GM23338 (cell line): Measurements from ENCODE around the gene CRABP1. TPM values are rescaled to one million over a fixed set of nuclear protein-coding genes. Genes with fewer than 3 reads are reported as not detected.
A peak's percentile ranks its signal among the peaks of the same experiment; 100 is the strongest.

ENCODE experiments used
- ATAC-seq: fragments of 200-7000 bp; cut with Tn5 transposase; 3 replicates; pipeline ENCODE4 v1.9.1; 2020
- DNase-seq: peaks from one replicate; pipeline ENCODE4 v3.0.0-alpha.2; 2015; ENCODE audit warnings: low spot score
- H2AFZ ChIP-seq: fragments of 200-600 bp; sonication (generic); 2 replicates; pipeline ENCODE4 v1.8.0; 2016; ENCODE audit warnings: antibody characterized with exemption, mild to moderate bottlenecking, moderate library complexity
- H3F3A ChIP-seq: fragments of 200-600 bp; sonication (generic); replicated peaks from 2 replicates; pipeline ENCODE4 v1.8.0; 2017; ENCODE audit warnings: antibody characterized with exemption, mixed run types, low read depth
- H3K27ac ChIP-seq: fragments of 200-600 bp; sonication (generic); 2 replicates; pipeline ENCODE4 v1.6.1; 2016; ENCODE audit warnings: low read depth
- H3K27me3 ChIP-seq: fragments of 200-600 bp; sonication (generic); 2 replicates; pipeline ENCODE4 v1.8.0; 2016; ENCODE audit warnings: mild to moderate bottlenecking, mixed run types, moderate library complexity; ENCODE audit not compliant: insufficient read depth
- H3K36me3 ChIP-seq: fragments of 200-600 bp; sonication (generic); 2 replicates; pipeline ENCODE4 v1.8.0; 2016; ENCODE audit warnings: mild to moderate bottlenecking; ENCODE audit not compliant: insufficient read depth
- H3K4me1 ChIP-seq: fragments of 200-600 bp; sonication (generic); 2 replicates; pipeline ENCODE4 v1.8.0; 2016; ENCODE audit warnings: mild to moderate bottlenecking, moderate library complexity; ENCODE audit not compliant: insufficient read depth
- H3K4me2 ChIP-seq: fragments of 200-600 bp; sonication (generic); 2 replicates; pipeline ENCODE4 v1.7.1; 2017; ENCODE audit warnings: mixed run types
- H3K4me3 ChIP-seq: fragments of 200-600 bp; sonication (generic); 2 replicates; pipeline ENCODE4 v1.6.1; 2016; ENCODE audit warnings: mixed run types
- H3K79me2 ChIP-seq: fragments of 200-600 bp; sonication (generic); replicated peaks from 2 replicates; pipeline ENCODE4 v1.8.0; 2017; ENCODE audit warnings: mild to moderate bottlenecking; ENCODE audit not compliant: insufficient read depth
- H3K9me2 ChIP-seq: fragments of 200-600 bp; sonication (generic); 2 replicates; pipeline ENCODE4 v1.8.0; 2017; ENCODE audit not compliant: insufficient read depth
- H4K20me1 ChIP-seq: fragments of 200-600 bp; sonication (generic); replicated peaks from 2 replicates; pipeline ENCODE4 v1.8.0; 2017; ENCODE audit warnings: mild to moderate bottlenecking; ENCODE audit not compliant: insufficient read depth
- H3K27ac Mint-ChIP-seq: 2 replicates; pipeline ENCODE4 v1.8.0; 2020; ENCODE audit warnings: inconsistent platforms, mild to moderate bottlenecking, moderate library complexity, mixed read lengths
- H3K27me3 Mint-ChIP-seq: 3 replicates; pipeline ENCODE4 v1.8.0; 2022; ENCODE audit warnings: low read depth, mild to moderate bottlenecking, moderate library complexity, mixed read lengths, inconsistent platforms; ENCODE audit not compliant: insufficient read depth, poor library complexity
- H3K36me3 Mint-ChIP-seq: 3 replicates; pipeline ENCODE4 v1.8.0; 2021; ENCODE audit warnings: low read depth, mild to moderate bottlenecking, inconsistent platforms, moderate library complexity, mixed read lengths
- H3K4me1 Mint-ChIP-seq: 3 replicates; pipeline ENCODE4 v1.8.0; 2020; ENCODE audit warnings: mild to moderate bottlenecking, inconsistent platforms, mixed read lengths
- H3K4me3 Mint-ChIP-seq: 3 replicates; pipeline ENCODE4 v1.8.0; 2021; ENCODE audit warnings: moderate library complexity, mild to moderate bottlenecking, inconsistent platforms, mixed read lengths
- H3K9me3 Mint-ChIP-seq: 3 replicates; pipeline ENCODE4 v1.8.0; 2020; ENCODE audit warnings: moderate library complexity, mild to moderate bottlenecking, inconsistent platforms, mixed read lengths
- CREB1 ChIP-seq: fragments of 250-450 bp; sonication (Bioruptor Pico); IDR thresholded peaks from 2 replicates; pipeline ENCODE4 v1.5.0; 2020; ENCODE audit warnings: low read depth, mild to moderate bottlenecking, moderate library complexity
- EZH2phosphoT487 ChIP-seq: fragments of 200-600 bp; sonication (generic); IDR thresholded peaks from one replicate; pipeline ENCODE4 v1.8.1; 2018; ENCODE audit warnings: antibody characterized with exemption; ENCODE audit not compliant: unreplicated experiment
- JUNB ChIP-seq: IDR thresholded peaks from one replicate; pipeline ENCODE4 v1.6.1; 2016; ENCODE audit warnings: antibody characterized with exemption; ENCODE audit not compliant: unreplicated experiment
- NANOG ChIP-seq: IDR thresholded peaks from 2 replicates; pipeline ENCODE4 v1.6.1; 2016; ENCODE audit warnings: antibody characterized with exemption, borderline replicate concordance
- POLR2AphosphoS5 ChIP-seq: IDR thresholded peaks from 2 replicates; pipeline ENCODE4 v1.6.1; 2016; ENCODE audit warnings: antibody characterized with exemption, low read depth
- STAT1 ChIP-seq: IDR thresholded peaks from one replicate; pipeline ENCODE4 v1.6.1; 2016; ENCODE audit warnings: antibody characterized with exemption; ENCODE audit not compliant: unreplicated experiment
- ZNF114 ChIP-seq: fragments of 250-450 bp; sonication (Bioruptor Pico); IDR thresholded peaks from 2 replicates; pipeline ENCODE4 v1.5.0; 2020; ENCODE audit warnings: mild to moderate bottlenecking, moderate library complexity
- ZNF331 ChIP-seq: fragments of 250-450 bp; sonication (Bioruptor Pico); IDR thresholded peaks from 2 replicates; pipeline ENCODE4 v1.5.0; 2020; ENCODE audit warnings: low read depth, mild to moderate bottlenecking, moderate library complexity
- polyA plus RNA-seq: library from polyadenylated mRNA; unstranded; fragments of >200 nt; fragmentation: Nextera tagmentation; extraction: Ambion mirVana; gene quantifications from 2 replicates; pipeline ENCODE4 v1.2.1, GENCODE V29; 2016
- total RNA-seq: library from RNA; depleted of rRNA; stranded (reverse); fragments of >200 nt; shearing (Covaris generic); gene quantifications from 2 replicates; pipeline ENCODE4 v1.2.3, GENCODE V29; 2014
- TF ChIP-seq, protein P1 (sequence below): fragments of 250-450 bp; sonication (Bioruptor Pico); IDR thresholded peaks from 2 replicates; pipeline ENCODE4 v1.5.0; 2020; ENCODE audit warnings: mild to moderate bottlenecking, moderate library complexity
- TF ChIP-seq, protein P2 (sequence below), 2 experiments: fragments of 200-600 bp in 1 of 2; sonication (generic) in 1 of 2; conservative IDR thresholded peaks; 2 replicates each; pipeline versions ENCODE4 v1.5.1 to v1.6.1; 2016 to 2017; ENCODE audit warnings: antibody characterized with exemption in 2 of 2, low read depth in 2 of 2, mild to moderate bottlenecking in 2 of 2, moderate library complexity in 1 of 2
- TF ChIP-seq, protein P3 (sequence below): IDR thresholded peaks from 2 replicates; pipeline ENCODE4 v1.6.1; 2016; ENCODE audit warnings: antibody characterized with exemption

The CRABP1 gene
- total and polyA plus RNA-seq, 2 experiments from 2014 or later, result 156 to 522 TPM

DNA sequence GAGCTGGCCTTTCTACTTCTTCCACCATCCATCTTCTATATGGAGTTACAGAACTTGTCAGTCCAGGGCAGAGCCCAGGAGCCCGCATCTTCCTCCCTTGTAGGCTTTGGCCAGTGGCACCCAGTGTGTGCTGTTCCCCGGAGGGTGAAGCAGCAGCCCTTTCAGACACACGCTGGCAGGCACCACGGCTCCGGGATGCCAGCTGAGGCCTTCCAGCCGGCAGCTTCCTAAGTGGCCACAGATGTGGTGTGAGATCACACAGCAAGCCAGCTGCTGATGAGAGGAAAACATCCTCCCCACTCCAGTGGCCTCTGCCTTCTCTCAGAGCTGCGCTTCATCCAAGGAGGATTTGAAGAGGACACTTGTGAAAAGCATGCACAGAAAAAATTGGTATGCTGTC lies 24.1 kb downstream of the CRABP1 start:
- DNase-seq, result no peak
- Histone ChIP-seq H2AFZ (0 out of 2 replicates have a peak overlapping the region, but pooled peaks have one; percentile 43), H3K9me2 (no peaks in the 10 kb centered on the region), H3F3A (no peaks in the 10 kb centered on the region), H3K4me1 (no peaks in the 10 kb centered on the region), H3K36me3 (no peaks in the 10 kb centered on the region), H3K27me3 (no peaks in the 10 kb centered on the region), H3K4me3 (no peak overlapping the region), H4K20me1 (no peaks in the 10 kb centered on the region), H3K4me2 (no peak overlapping the region), H3K79me2 (no peaks in the 10 kb centered on the region), H3K27ac (no peak overlapping the region)
- ATAC-seq, result no peak
- Mint-ChIP-seq H3K4me1 (peaks cover 10% of the 10 kb centered on the region; the same call in 2 of the 3 replicates), H3K36me3 (no peaks in the 10 kb centered on the region), H3K27ac (no peak overlapping the region), H3K4me3 (no peak overlapping the region), H3K27me3 (peaks cover 10% of the 10 kb centered on the region), H3K9me3 (no peaks in the 10 kb centered on the region)
- TF ChIP-seq POLR2AphosphoS5 (no peak), NANOG (no peak)
- TF ChIP-seq, protein P1, sequence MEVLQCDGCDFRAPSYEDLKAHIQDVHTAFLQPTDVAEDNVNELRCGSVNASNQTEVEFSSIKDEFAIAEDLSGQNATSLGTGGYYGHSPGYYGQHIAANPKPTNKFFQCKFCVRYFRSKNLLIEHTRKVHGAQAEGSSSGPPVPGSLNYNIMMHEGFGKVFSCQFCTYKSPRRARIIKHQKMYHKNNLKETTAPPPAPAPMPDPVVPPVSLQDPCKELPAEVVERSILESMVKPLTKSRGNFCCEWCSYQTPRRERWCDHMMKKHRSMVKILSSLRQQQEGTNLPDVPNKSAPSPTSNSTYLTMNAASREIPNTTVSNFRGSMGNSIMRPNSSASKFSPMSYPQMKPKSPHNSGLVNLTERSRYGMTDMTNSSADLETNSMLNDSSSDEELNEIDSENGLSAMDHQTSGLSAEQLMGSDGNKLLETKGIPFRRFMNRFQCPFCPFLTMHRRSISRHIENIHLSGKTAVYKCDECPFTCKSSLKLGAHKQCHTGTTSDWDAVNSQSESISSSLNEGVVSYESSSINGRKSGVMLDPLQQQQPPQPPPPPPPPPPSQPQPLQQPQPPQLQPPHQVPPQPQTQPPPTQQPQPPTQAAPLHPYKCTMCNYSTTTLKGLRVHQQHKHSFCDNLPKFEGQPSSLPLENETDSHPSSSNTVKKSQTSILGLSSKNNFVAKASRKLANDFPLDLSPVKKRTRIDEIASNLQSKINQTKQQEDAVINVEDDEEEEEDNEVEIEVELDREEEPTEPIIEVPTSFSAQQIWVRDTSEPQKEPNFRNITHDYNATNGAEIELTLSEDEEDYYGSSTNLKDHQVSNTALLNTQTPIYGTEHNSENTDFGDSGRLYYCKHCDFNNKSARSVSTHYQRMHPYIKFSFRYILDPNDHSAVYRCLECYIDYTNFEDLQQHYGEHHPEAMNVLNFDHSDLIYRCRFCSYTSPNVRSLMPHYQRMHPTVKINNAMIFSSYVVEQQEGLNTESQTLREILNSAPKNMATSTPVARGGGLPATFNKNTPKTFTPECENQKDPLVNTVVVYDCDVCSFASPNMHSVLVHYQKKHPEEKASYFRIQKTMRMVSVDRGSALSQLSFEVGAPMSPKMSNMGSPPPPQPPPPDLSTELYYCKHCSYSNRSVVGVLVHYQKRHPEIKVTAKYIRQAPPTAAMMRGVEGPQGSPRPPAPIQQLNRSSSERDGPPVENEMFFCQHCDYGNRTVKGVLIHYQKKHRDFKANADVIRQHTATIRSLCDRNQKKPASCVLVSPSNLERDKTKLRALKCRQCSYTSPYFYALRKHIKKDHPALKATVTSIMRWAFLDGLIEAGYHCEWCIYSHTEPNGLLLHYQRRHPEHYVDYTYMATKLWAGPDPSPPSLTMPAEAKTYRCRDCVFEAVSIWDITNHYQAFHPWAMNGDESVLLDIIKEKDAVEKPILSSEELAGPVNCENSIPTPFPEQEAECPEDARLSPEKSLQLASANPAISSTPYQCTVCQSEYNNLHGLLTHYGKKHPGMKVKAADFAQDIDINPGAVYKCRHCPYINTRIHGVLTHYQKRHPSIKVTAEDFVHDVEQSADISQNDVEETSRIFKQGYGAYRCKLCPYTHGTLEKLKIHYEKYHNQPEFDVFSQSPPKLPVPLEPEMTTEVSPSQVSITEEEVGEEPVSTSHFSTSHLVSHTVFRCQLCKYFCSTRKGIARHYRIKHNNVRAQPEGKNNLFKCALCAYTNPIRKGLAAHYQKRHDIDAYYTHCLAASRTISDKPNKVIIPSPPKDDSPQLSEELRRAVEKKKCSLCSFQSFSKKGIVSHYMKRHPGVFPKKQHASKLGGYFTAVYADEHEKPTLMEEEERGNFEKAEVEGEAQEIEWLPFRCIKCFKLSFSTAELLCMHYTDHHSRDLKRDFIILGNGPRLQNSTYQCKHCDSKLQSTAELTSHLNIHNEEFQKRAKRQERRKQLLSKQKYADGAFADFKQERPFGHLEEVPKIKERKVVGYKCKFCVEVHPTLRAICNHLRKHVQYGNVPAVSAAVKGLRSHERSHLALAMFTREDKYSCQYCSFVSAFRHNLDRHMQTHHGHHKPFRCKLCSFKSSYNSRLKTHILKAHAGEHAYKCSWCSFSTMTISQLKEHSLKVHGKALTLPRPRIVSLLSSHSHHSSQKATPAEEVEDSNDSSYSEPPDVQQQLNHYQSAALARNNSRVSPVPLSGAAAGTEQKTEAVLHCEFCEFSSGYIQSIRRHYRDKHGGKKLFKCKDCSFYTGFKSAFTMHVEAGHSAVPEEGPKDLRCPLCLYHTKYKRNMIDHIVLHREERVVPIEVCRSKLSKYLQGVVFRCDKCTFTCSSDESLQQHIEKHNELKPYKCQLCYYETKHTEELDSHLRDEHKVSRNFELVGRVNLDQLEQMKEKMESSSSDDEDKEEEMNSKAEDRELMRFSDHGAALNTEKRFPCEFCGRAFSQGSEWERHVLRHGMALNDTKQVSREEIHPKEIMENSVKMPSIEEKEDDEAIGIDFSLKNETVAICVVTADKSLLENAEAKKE (CRISPR knock-in tag), result no peak

DNA sequence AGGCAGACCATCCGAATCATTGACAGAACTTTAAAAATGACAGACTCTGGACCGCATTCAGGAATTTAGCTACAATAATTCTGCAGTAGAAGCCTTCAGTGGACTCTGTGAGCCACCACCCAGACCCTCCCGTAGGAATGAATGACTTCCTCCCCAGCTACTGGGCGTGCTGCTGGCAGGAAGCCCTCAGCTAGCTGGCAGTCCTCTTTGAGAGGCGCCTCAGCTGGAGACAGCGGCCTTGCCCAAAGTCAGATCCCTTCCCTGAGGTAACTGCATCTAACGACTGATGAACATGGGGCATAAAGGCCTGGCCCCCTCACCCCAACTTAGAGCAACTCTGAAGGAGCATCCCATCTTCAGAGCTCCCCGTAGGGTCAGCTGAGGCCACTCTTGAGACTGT lies 25.8 kb downstream of the CRABP1 start:
- Histone ChIP-seq H2AFZ (no peak overlapping the region), H3K4me1 (no peaks in the 10 kb centered on the region), H3K27me3 (no peaks in the 10 kb centered on the region), H3K4me3 (no peak overlapping the region), H3K4me2 (no peak overlapping the region), H3K79me2 (no peaks in the 10 kb centered on the region), H3K36me3 (no peaks in the 10 kb centered on the region), H4K20me1 (no peaks in the 10 kb centered on the region), H3F3A (no peaks in the 10 kb centered on the region), H3K9me2 (no peaks in the 10 kb centered on the region), H3K27ac (no peak overlapping the region)
- no peak overlapping the region for H3K4me3 Mint-ChIP-seq
- peaks cover 7% of the 10 kb centered on the region; the same call in 2 of the 3 replicates for H3K4me1 Mint-ChIP-seq
- H3K27me3 Mint-ChIP-seq, result peaks cover 12% of the 10 kb centered on the region
- no peaks in the 10 kb centered on the region for H3K36me3 Mint-ChIP-seq
- H3K9me3 Mint-ChIP-seq, result no peaks in the 10 kb centered on the region
- ATAC-seq (no peak), DNase-seq (no peak)
- H3K27ac Mint-ChIP-seq, result no peak overlapping the region
- TF ChIP-seq, protein P2, sequence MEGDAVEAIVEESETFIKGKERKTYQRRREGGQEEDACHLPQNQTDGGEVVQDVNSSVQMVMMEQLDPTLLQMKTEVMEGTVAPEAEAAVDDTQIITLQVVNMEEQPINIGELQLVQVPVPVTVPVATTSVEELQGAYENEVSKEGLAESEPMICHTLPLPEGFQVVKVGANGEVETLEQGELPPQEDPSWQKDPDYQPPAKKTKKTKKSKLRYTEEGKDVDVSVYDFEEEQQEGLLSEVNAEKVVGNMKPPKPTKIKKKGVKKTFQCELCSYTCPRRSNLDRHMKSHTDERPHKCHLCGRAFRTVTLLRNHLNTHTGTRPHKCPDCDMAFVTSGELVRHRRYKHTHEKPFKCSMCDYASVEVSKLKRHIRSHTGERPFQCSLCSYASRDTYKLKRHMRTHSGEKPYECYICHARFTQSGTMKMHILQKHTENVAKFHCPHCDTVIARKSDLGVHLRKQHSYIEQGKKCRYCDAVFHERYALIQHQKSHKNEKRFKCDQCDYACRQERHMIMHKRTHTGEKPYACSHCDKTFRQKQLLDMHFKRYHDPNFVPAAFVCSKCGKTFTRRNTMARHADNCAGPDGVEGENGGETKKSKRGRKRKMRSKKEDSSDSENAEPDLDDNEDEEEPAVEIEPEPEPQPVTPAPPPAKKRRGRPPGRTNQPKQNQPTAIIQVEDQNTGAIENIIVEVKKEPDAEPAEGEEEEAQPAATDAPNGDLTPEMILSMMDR (conservative IDR thresholded peaks at IDR 0.05; ENCODE audit: low read depth in 2 of 2), result no peak
- TF ChIP-seq STAT1 (no peak), ZNF114 (CRISPR knock-in tag) (no peak), EZH2phosphoT487 (no peak), POLR2AphosphoS5 (no peak), JUNB (no peak), ZNF331 (CRISPR knock-in tag) (no peak), NANOG (no peak), CREB1 (CRISPR knock-in tag) (no peak)
- TF ChIP-seq, protein P3, sequence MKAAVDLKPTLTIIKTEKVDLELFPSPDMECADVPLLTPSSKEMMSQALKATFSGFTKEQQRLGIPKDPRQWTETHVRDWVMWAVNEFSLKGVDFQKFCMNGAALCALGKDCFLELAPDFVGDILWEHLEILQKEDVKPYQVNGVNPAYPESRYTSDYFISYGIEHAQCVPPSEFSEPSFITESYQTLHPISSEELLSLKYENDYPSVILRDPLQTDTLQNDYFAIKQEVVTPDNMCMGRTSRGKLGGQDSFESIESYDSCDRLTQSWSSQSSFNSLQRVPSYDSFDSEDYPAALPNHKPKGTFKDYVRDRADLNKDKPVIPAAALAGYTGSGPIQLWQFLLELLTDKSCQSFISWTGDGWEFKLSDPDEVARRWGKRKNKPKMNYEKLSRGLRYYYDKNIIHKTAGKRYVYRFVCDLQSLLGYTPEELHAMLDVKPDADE, result no peak
